GM19452 (cell line): ENCODE measurements around the gene PLEKHM3.

Experiments
- ATAC-seq: cut with Tn5 transposase; IDR thresholded peaks from one replicate; pipeline ENCODE4 v1.9.1; 2021; ENCODE audit not compliant: unreplicated experiment

The PLEKHM3 gene, protein sequence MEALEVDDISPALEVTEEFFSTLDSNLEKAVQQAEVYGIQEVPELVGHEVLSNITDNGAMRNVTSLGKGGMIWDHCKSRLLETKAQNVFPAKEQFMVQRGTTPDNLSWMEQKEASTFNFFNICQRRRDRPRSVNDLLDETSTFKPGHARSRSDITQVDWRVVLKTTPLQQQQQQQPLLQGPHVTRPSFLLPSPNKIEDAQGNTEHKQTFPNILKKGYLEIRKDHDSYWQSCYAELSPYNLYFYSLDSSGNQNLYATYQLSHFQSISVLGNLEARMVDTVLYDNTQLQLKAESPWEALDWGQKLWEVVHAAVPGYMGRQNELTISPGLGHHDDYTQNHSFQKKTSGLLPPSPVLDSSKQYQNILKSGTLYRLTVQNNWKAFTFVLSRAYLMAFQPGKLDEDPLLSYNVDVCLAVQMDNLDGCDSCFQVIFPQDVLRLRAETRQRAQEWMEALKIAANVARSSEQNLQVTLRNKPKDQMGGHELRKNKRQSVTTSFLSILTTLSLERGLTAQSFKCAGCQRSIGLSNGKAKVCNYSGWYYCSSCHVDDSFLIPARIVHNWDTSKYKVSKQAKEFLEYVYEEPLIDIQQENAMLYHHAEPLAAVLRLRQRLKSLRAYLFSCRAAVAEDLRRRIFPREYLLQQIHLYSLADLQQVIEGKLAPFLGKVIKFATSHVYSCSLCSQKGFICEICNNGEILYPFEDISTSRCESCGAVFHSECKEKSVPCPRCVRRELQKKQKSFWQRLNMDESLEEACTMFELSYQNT

DNA sequence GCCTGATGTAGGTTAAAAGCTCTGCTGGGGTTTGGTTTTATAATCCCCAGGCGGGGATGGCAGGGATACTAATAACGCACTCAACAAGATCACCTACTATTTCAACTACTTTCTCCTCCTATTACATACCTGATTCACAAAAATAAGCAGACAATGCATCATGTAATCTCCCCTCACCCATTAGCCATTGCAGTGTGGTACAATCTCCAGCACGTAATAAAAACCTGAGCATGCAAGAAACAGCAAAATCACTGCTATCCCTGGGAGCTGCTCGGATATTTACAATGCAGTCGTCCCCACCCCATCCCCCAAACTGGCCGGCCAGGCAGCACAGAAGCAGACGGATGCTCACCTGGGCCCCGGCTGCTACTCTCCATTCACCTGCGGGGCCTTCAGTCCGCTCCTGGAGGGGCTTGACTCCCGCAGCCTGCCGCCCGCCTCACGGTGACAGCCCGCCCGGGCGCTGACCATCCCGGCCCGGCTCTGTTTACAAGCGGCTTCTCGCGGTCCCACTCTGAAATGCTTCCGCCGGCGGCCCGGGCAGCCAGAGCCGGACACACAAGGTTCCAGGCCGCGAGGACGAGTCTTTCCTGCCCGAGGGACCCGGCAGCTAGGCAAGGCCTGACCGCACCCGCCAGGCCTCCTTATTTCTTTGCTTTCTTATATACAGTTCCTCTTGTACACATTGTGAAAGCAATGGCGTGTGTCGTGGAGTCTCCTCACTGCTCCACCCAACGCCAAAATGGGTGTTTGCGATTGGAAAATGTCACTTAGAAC is at the start of gene PLEKHM3:
TSS of gene PLEKHM3 (minus strand) at position 491 of the 777 bp plus-strand sequence. CDS start 23,888 bp downstream, outside the sequence.
- ATAC-seq = peak; percentile 92

DNA sequence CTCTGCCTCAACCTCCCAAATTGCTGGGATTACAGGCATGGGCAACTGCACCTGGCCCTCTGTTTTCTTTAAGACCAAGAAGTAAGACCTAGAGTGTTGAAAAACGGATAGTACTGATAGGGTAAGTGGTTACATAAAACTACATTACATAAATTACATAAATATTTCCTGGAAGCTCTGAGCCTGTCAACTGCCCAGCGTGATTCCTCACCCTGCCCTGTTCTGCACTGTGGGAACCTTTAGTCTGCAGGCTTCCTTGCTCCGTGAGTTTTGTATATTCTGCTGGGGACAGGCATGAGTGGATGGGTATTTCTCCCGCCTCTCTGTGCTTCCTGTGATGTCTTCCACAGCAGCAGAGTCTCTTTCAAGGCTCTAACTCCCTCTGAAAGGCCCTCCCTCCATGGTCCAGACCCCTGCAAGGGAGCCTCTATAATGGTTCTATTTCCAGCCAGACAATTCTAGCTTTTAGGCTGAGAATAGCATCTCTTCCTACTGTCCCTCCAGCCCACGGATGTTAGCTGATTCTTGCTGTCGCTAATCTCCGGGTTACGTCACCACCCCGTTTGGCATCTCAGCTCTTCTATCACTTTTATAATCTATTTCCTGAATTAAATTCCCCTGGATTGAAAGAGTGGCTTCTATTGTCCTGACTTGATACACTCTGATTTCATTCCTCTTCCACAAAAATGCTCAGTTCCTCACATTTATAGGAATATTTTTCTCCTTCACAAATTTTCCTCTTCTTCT is 49.5 kb upstream of the PLEKHM3 start:
- ATAC-seq = no peak

DNA sequence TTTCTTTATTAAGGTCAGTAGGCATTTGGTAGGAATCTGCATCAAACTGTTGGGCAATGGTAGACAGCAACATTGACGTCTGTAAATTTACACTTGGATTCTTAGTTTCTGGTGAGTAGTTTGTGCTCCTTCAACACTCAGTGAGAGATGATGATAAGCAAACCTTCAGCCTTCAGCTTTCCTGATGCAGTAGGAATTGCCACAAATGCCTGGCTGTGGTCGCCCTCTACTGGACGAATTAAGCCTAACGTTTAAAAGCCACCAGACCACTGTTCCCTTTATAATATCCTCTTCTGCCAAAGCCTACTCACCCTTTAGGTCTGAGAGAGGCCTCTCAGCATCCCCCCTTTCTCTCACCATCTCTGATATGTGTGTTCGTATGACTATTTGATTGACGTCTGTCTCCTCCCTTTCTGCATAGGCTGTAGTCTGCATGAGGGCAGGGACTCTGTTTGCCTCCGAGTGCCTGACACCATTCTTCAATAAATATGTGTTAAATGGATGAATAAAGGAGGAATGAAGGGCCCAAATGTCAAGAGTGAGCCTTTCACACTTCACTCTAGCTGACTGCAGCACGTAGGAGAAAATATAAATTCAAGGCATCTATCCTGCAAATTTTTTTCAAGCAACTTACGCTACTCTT is 47.0 kb upstream of the PLEKHM3 start:
- ATAC-seq = peak; percentile 72

DNA sequence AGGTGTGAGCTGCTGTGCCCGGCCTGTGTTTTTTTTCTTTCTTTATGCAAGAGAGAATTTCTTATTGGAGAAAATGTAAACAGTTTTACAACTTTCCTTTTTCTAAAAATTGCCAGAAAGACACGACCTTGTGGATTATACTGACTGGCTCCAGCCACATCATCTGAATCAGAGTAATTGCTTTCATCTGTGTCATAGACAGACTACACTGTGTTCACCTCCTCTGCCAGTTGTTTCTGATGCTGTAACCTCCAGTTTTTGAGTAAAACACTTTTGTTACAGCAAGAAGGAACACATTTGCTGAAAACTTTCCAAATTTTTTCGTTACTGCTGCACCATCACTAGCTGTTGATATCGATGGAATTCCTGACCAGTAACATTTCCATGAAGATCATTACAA is 43.9 kb upstream of the PLEKHM3 start:
- ATAC-seq = no peak

DNA sequence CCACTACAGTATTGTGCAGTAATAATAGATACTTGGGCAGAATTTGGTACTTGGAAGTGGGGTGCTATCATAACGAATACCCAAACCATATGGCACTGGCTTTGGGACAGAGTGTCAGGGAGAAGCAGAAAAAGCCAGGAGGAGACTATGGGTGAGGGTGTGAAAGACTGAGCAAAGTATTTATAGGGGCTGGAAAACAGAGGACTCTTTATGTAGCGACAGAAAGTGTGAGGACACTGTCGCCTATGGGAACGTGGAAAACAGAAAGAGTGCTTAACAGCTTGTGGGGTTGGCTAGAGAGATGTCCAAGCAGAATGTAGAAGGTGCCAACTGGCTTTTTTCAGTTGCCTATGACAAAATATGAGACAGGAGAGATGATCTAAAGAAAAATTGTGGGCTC is 40.7 kb upstream of the PLEKHM3 start:
- no peak for ATAC-seq

DNA sequence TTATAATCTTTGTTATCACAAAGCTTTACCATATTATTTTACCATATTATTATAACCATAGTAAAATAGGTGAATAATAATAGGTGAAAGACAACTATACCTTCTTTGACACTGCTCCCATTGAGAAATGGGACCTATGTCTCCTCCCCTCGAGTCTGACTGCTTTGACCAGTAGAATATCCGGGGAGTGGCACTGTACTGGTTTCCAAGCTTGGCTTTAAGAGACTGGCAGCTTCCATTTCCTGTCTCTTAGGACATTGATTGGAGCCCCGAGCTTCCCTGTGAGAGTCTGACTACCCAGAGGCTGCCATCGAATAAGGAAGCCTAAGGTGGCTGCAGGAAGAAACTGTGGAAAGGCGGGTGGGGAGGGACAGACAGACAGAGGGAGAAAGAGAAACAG is 40.1 kb upstream of the PLEKHM3 start:
- no peak for ATAC-seq

DNA sequence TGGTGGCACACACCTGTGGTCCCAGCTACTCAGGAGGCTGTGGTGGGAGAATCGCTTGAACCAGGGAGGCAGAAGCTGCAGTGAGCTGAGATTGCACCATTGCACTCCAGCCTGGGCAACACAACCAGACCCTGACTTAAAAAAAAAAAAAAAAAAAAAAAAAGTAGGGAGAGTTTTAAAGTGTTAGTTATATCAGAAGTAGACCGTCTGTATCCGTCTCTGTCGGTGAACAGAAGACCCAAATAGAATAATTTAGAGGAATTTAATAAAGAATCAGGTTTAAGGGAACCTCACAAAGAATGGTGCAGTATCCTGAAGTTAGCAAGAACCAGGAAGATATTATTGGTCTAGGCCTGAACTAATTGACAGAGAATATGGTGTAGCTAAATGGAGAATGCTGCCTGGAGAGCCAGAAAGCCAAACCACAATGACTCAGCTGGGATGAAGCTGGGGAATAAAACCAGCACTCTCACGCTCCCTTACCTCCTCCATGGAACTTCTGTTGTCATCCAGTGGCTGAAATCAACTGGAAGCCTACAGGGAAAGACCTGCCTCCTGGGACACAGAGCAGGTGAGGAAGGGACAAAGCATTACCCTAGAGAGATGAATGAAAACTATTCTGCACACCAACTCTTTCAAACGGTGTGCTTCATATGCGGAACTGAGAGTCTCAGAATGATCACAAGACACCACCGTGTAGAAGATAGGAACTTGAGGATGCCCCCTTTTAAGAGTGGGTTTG is 39.1 kb upstream of the PLEKHM3 start:
- peak; percentile 83 for ATAC-seq

DNA sequence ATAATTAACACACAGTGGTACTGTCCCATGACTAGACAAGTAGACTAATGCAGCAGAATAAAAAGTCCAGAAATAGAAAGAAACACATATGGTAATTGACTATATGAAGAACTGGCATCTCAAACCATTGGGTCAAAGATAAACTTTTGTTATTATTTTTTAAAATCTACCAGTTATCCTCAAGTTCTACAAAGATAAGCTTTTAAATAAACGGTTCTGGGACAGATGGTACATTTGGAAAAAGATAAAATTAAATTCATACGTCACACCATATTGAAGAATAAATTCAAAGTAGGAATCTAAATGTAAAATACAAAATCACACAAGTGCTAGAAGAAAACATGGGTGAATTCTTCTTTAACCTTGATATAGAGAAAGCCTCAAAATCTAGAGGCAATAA is 37.6 kb upstream of the PLEKHM3 start:
- no peak for ATAC-seq

DNA sequence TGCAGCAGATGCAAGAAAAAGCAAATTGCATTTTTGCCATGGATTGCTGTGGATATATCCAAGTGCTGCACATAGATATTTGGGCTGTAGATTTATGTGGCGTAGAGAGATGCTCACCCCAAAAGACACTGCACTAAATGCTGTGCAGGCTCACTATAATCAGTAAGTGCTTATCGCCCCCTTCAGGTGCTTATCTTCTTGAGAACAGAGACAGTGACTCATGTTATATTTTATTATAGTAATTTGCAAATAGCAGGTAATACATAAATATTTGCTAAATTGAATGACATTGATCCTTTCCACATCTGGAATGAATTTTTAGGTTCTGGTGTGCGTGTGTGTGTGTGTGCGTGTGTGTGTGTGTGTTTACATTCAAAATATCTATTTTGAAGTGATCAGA is 36.8 kb upstream of the PLEKHM3 start:
- no peak for ATAC-seq

DNA sequence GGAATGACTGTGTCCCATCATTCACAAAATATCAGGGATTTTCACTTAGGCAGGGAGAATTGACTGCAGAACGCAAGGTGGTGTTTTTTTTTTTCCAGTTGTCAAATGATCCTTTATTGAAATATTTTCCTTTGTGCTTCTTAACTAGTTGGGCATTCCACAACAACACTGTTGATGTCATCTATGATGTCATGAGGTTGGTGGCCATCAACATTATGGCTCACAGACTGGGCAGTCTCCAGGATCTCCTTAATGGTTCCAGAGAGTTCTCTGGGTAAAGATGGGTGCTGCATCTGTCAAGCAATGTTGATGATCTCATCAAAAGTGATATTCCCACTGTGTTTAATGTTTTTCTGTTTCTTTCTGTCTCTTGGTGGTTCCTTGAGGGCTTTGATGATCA is 31.8 kb upstream of the PLEKHM3 start:
- no peak for ATAC-seq

DNA sequence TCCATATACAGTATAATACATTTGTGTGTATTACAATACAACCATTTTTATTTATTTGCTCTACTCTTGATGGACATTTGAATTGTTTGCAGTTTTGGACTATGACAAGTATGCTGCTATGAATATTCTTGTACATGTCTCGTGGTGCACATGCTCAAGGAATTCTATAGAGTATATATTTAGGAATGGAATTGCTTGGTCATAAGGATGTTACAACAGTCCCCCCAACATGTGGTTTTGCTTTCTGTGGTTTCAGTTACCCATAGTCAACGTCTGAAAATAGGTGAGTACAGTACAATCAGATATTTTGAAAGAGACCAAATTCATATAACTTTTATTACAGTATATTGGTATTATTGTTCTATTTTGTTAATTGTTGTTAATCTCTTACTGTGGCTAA is 24.1 kb upstream of the PLEKHM3 start:
- no peak for ATAC-seq

DNA sequence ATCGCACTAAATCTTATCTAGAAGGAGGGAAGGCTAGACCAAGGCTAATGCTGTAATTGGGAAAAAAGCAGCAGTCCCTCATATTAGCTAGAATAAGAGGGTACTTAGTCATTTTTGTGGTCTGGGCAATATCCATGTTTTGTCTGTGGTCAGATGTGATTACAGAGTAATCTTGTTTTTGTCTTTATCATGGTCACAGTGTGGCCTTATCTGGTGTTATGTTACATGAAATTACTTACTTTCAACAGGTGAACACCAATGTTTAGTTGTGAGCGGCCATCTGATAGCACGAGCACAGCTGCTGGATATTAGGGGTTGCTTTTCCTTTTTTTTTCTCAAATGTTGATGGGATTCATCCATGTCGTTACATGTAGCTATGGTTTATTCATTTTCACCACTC is 23.7 kb upstream of the PLEKHM3 start:
- ATAC-seq = no peak

DNA sequence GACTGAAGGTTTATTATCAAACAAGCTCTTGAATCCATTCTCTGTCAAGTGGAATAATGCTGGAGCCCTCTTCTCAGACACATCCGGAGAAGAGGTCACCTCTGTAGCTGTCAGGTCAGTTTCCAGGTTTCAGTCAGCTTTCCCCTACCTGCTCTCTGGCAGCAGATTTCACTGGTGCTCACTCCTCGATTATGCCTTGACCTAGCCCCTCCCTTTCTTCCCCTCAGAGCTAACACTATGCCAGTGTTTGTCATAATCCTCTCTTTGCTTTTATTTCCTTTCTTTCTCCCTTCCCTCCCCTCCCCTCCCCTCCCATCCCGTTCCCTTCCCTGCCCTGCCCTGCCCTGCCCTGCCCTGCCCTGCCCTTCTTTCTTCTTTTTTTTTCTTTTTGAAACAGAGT is 22.5 kb upstream of the PLEKHM3 start:
- no peak for ATAC-seq

DNA sequence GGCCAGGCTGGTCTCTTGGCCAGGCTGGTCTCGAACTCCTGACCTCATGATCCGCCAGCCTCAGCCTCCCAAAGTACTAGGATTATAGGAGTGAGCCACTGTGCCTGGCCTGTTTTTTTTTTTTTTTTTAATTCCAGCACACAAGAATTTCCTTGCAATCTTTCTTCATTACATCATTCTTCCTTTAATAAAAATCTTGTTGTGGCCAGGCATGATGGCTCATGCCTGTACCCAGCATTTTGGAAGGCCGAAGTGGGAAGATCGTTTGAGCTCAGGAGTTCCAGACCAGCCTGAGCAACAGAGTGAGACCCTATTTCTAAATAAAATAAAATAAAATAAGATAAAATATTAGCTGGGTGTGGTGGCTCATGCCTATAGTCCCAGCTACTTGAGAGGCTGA is 21.4 kb upstream of the PLEKHM3 start:
- ATAC-seq = no peak

DNA sequence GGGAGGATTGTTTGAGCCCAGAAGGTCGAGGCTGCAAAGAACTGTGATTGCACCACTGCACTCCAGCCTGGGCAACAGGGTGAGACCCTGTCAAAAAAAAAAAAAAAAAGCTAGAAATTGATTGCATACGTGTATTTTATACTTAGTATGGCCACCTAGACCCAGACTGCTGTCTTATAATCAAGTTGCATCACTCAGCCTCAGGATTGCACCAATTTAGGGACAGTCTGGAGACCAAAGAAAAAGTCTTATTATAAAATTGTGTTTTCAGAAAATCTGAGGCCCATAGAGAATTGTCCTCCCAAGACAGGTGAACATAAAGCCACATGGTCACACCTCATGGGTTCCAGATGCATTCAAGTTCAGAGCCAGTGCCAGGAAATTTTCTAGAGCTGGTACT is 17.1 kb upstream of the PLEKHM3 start:
- no peak for ATAC-seq

DNA sequence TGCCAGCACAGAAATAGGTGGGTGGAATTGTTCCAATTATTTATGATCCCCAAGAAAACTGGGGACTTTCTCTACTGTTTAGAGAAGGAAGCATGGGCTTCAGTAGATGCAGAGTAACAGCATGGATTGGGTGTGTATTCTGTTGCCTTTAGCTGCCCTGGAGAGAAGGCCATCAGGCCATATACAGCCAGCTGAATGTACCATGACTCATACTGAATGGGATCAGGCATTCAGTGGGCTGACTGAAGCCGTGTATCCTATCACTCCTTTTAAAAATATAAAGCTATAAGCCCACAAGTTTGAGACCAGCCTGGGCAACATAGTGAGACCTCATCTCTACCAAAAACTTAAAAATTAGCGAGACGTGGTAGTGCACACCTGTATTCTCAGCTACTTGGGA is 16.7 kb upstream of the PLEKHM3 start:
- no peak for ATAC-seq

DNA sequence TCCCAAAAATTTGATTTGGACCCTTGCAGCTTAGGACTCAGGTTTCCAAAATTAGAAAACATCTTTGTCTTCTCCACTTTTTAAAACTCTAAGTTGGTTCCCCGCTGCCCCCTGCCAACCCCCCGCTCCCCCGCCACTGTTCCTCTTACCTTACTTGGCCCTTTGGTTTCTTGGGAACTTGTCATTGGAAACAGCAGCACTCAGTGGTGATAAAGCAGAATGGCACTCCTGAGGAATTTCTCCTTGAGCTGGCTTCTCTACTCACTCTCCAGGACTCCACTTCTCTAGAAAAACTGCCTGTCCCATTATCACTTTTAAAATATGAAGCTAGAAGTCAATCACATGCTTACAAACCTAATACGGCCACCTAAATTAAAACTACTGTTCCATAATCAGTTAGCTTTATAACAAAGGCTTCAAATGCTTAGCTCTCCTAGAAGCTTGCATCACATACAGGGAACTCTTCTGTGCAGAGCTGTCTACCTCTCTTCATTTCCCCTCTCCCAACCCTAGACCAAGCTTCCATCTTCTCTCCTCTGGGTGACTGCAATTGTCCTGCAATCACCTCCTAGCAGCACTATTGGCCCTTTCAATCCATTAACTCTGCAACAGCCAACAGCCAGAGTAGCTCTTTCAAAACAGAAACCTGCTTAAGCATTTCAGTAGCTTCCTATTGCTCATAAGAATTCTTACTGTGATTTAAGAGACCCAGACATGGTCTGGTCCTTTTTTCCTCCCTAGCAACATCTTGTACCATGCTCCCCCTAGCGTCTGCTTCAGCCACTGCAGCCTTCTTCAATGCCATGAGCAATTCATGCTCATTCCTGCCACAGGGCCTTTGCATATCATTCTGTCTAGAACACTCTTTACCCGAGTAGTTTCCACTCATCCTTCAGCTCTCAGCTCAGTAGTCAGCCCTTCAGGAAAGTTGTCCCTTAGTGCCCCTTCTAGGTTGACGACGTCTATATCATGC is 15.2 kb upstream of the PLEKHM3 start:
- ATAC-seq = peak; percentile 92

DNA sequence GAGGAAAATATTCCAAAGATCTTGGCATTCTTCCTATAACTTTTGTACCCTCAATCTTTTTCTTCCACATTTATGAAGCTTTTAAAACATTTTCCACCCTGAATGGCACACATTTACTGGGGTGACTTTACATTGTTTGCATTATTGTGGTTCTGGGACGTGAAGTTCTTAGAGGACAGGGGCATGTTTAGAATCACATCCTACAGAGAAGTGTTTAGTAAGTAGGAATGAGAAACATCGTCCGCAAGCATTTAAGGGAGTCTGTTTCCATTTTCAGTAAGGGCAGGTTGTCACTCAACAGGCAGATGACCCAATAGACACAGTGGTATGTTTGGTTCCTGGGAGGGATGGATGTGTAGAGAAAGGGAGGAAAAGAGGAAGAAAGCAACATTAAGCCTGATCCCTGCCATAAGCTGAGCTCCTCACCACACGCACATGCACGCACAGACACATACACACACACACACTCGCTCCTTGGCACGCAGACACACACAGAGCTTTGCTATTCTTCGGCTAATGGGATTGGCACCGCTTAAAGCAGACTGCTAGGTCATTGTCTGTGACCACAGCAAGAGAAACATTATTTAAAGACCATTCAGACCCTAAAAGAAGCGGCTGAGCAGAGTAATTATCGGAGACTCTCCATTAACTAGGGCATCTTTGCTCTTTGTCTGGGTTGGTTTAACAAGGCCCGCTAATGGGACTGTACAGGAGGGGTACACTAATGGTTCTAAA is 14.2 kb upstream of the PLEKHM3 start:
- ATAC-seq = no peak
